ENCODE results near the gene ERBB2.

ERBB2 gene

DNA sequence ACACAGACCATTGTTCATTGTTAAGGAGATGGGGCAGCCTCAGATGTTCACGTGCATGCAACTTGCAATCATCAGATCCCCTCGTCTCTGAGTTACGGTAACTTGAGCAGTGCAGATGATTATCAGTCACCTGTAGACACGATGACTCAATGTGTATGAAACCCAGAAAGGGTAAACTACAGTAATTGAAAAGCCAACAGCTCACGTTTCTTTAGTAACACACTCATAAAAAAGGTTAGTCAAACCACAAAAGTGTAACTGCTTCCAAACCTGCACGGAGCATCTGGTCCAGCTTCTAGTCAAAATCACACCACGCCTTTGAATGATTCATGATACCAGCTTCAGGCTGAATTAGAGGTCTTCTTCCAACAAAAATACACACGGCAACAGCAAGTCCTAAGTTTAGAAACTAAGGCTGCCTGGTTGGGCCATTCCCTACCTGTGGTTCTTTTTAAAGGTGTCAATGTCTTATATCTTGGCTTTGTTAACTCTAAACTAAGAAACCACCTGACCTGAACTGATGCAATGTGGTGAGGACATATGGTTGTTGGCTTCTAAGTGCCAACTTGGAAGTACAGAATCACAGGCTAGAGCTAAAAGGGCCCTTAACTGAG, 70.2 kb downstream of the ERBB2 start:
- no peak for FAIRE-seq

GRCh38 chr17:39772415-39772814, 72.6 kb downstream of the ERBB2 start:
- FAIRE-seq = no peak

DNA sequence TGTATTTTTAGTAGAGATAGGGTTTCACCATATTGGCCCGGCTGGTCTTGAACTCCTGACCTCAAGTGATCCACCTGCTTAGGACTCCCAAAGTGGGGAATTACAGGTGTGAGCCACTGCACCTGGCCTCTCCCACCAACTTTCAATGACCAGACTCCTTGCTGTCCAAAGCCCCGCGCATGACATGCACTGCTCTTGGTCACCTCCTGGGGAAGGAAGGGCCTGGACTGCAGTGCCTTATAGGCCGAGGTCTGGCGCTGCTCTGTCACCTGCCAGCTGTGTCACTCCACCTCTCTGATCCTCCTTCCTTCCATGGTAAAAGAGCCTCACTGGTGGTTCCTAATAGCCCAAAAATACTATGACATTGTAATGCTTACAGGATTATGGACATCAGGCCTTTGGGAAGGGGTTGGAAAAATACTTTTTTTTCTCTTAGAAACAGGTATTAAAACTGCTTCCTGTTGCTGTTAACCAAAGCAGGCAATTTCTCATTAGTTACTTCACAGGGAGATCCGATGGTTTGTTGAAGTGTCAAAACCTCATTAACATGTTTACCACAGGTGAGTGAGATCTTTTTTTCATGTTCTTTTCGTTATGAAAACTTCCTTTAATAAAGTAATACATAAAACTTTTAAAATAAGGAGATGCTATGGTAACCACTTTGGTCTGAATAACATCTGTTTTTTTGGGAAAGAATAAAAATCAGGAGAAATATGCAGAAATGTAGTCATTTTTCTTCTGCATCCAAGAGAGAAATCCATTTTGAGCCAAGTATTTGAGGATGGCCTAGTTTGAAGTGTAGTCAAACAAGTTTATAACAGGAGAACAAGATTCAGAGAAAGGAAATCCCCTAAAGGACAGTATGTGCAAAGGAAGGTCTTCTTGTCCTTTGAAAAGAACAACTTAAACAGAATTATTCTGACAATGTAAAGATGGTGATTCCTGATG, 73.4 kb downstream of the ERBB2 start:
- no peak for FAIRE-seq

DNA sequence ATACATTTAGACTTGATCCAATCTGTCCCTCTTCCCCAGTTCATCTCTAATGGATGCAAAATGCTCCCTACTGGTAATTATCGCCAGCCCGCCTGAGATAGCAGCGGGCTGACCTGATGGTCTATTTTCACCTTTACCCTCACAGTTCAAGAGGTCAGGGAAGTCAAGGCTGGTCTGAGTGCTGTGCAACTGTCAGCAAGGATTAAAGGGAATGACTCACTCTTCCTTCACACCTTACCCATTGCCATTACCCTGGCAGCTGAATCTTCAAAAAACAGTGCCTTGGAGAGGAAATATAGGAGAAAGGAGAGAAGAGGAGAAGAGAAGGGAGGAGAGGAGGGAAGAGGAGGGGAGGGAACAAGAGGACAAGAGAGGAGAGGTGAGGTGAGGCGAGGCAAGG, 74.2 kb downstream of the ERBB2 start:
- FAIRE-seq = no peak

GRCh38 chr17:39775031-39775430, 75.2 kb downstream of the ERBB2 start:
- no peak for FAIRE-seq

DNA sequence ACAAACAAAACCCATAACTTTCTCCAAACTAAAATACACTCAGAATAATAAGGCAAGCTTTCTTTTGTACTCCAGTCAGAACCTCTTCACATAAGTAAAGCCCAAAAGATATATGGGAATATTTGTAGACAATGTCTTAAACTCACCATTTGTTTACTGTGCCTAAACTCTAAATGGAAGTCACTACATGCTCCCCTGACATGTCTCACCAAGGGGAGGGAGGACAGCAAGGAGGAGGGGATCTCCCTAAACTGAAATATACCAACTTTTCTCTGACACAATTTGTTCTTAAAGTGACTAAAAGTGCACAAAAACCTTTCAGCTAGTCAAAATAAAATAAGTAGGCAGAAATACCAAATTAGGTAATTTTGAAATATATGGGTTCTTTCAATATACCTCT, 76.4 kb downstream of the ERBB2 start:
- no peak for FAIRE-seq

DNA sequence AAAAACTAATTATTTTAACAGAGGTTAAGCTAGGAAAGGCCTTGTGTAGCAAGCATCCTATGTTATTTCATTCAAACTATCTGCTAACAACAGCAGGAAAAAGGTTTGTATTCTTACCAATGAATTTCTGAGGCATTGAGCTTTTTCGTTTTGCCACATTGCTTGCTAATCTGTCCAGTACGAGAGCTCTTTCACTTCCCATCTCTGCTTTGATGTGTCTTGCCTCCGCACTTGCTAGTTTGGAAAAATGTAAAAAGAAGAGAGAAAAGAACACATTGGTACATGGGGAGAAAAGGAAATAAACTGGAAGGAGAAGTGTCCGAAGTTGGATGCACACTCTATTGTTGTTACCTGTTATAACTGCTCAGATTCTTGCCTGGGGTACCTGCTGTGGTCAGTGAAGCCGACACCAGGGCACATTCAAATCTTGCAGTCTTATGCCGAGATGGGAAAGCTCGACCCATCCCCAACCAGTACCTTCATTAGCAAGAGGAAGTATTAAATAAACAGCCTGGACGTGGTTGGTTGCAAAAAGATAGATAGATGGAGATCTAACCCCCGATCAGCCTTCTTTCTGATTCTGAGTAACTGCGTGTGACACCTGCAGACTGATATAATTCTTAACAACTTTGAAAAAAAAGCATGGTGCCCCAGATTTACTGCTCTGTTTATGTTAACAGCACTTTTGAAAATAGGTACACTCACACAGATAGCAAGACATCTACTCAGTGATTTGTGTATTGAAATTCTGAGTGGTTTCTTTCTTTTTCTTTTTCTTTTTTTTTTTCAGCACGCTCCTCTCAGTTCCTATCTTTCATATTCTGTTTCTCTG, 77.9 kb downstream of the ERBB2 start:
- FAIRE-seq = no peak
